Measurements from ENCODE around the gene EHHADH.
"Not testable (repeated sequence)": the region's sequence is repeated elsewhere in the genome, so short reads cannot be mapped to it uniquely, and the experiment has no call there.

- TF ChIP-seq MAX (CRISPR knock-in tag; IDR thresholded peaks at IDR 0.05); USF1 (CRISPR knock-in tag; IDR thresholded peaks at IDR 0.05); GRHL2 (CRISPR knock-in tag; IDR thresholded peaks at IDR 0.05; ENCODE audit: insufficient replicate concordance, severe bottlenecking); CTCF (IDR thresholded peaks at IDR 0.05); TEAD1 (CRISPR knock-in tag; IDR thresholded peaks at IDR 0.05); CREM (CRISPR knock-in tag; IDR thresholded peaks at IDR 0.05); TCF7 (CRISPR knock-in tag; IDR thresholded peaks at IDR 0.05; ENCODE audit: low read depth); ZNF232 (CRISPR knock-in tag; IDR thresholded peaks at IDR 0.05): not testable (repeated sequence)
- TF ChIP-seq, protein P1, sequence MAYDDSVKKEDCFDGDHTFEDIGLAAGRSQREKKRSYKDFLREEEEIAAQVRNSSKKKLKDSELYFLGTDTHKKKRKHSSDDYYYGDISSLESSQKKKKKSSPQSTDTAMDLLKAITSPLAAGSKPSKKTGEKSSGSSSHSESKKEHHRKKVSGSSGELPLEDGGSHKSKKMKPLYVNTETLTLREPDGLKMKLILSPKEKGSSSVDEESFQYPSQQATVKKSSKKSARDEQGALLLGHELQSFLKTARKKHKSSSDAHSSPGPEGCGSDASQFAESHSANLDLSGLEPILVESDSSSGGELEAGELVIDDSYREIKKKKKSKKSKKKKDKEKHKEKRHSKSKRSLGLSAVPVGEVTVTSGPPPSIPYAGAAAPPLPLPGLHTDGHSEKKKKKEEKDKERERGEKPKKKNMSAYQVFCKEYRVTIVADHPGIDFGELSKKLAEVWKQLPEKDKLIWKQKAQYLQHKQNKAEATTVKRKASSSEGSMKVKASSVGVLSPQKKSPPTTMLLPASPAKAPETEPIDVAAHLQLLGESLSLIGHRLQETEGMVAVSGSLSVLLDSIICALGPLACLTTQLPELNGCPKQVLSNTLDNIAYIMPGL (CRISPR knock-in tag; IDR thresholded peaks at IDR 0.05) = not testable (repeated sequence)
Observed at GRCh38 chr3:185226526-185226925, 27.3 kb downstream of the EHHADH start.
